GM19455 (cell line): ENCODE data around the gene HTRA3.

Source experiments
- ATAC-seq: cut with Tn5 transposase; IDR thresholded peaks from one replicate; pipeline ENCODE4 v1.9.1; 2021; ENCODE audit not compliant: unreplicated experiment

The HTRA3 gene

DNA sequence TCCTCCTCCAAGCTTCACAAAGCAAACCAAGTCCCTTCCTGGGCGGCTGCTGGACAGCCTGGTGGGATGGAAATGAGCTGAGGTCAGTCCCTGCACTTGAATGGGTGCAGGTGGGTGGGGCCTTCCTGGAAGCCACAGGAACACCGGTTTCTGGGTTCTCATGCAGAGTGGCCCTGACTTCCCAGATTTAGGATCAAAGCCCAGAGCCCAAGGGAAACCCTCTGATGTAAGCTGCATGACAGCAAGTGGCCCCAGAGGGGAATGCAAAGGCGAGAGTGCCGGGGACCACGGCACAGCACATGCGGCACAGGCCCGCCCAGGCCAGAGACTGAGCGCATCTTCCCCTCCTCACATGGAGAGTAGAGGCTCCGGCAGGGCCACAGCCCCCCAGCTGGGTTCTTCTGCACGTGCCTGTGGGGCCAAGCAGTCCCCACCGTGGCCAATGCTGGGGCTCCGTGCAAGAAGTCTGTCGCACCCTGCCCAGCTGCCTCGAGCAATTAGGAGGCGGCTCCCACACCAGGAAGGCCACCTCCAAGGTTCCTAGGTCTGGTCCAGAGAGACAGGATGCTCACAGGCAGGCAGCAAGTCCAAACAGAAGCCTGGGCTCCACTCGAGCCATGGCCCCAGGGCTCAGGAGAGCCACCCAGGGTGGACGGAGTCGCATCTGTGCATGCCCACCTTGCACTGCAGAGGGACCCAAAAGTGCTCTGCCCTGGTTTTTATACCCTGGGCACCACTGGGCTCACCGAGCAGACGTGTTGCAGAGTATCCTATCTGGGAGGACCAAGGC is 83.0 kb downstream of the HTRA3 start:
- ATAC-seq = no peak

DNA sequence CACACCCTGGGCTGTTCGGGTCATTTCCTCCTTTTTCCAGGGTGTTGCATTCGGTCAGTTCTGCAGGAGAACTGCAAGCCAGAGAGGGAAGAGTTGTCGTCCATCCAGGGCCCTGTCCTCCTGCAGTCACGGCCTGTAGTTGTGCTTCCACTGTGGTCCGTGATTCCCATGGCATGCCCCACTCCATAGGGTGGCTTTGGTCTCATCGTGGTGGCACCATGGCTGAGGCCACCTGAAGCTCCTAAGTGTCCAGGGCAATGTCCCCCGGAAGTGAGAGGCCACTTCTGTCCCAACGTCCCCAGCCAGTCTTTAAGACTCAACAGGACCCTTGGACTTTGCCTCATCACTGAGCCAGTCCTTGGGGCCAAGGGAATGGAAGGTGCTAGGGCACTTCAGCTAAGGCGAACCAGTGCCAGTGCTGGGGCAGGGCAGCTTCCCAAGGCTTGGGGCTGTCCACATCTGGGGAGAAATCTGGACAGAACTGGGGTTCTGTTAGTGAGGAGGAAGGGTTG is 83.7 kb downstream of the HTRA3 start:
- no peak for ATAC-seq

DNA sequence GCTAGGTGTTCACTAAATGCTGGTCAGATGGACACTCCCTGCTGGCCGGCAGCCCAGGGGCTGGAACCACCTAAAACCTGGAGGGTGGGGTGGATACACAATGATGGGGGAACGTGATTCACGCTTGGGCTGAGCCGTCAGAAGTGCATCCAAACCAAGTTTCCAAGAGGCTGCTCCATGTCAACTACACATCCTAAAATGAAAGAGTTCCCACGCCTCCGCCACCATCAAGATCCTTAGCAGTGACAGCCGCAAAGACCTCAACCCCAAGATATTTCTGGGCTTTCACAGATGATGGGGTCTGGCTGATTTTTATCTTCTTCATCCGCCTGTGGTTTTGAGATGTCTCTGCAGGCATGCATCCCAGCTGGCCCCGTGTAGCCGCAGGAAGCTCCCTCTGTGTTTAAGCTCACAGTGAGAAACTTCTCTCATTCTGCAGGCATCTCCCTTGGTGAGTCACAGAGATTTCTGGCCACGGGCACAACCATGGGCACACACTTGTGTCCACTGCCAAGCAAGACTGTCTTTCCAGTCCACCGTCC is 84.4 kb downstream of the HTRA3 start:
- no peak for ATAC-seq

DNA sequence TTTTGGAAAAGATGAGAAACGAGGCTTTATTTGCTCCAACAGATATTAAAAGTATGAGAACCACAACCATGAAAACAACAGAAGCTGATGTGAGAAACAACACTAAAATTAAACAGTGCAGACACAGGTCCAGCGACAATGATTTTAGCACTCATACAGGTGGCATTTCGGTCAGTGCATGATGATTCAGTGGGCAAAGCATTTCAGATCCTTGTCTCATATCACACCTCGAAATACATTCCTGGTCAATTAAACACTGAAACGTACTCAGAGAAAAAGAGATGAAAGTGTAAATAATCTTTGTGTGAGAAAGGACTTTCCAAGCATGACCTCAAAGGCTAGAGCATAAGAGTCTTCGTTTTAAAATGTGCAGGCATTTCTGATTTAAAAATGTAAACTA is 85.8 kb downstream of the HTRA3 start:
- ATAC-seq = no peak

DNA sequence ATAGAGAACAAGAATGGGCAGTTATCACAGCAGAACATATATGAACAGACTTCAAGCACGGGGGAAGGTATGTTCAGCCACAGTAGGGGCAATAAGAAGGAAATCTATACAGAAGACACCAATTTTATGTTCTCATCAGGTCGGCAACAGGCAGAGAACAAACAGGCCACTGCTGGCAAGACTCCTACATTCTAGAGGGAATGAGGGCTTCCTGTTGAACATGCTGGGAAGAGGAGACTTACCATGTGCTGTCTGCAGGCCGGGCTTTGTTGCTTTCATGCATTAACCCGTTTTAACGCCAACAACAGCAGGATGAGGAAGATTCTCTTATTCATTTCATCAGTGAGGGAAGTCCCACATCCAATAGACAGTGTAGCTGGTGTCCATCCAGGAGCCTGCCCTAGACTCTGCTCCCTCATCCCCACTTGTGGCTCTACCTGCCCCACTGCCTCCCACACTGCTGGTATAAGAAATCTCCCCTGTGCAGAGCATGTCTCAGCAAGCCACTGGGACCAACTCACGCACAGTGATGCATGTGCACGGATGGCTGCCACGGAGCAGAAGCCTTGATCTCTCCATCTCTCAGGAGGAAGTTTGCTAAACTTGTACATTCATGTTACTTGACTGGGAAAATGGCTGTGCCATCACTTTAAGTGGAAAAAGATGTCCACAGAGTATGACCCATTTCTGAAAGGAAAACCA is 86.5 kb downstream of the HTRA3 start:
- no peak for ATAC-seq
